IPS DF 6.9 (cell line): ENCODE results near the gene ARSJ.

Source experiments
- DNase-seq: peaks from one replicate; pipeline ENCODE4 v3.0.0-alpha.2; 2013; ENCODE audit warnings: low read depth, low spot score
- H3K27ac ChIP-seq: one replicate; pipeline ENCODE4 v1.5.1; 2013; ENCODE audit warnings: low read length, control low read depth
- H3K27me3 ChIP-seq: 2 replicates; pipeline ENCODE4 v1.6.1; 2013; ENCODE audit warnings: mild to moderate bottlenecking, low read length; ENCODE audit not compliant: control insufficient read depth, insufficient read depth
- H3K36me3 ChIP-seq: 2 replicates; pipeline ENCODE4 v1.6.1; 2013; ENCODE audit warnings: low read length; ENCODE audit not compliant: control insufficient read depth, insufficient read depth
- H3K4me1 ChIP-seq: 2 replicates; pipeline ENCODE4 v1.6.1; 2013; ENCODE audit warnings: low read length; ENCODE audit not compliant: control insufficient read depth, insufficient read depth
- H3K4me3 ChIP-seq: 2 replicates; pipeline ENCODE4 v1.5.1; 2013; ENCODE audit warnings: mild to moderate bottlenecking, low read length
- H3K9me3 ChIP-seq: 2 replicates; pipeline ENCODE4 v1.6.1; 2013; ENCODE audit warnings: low read length, inconsistent platforms; ENCODE audit not compliant: control insufficient read depth, insufficient read depth
- WGBS: extraction: QIAGEN DNeasy Blood & Tissue Kit; methylation state at CpG from one replicate; pipeline ENCODE4 v1.1.7; 2013; ENCODE audit warnings: mixed read lengths, missing lambda C conversion rate; ENCODE audit not compliant: insufficient read length, insufficient coverage; 5-methylcytosine and 5-hydroxymethylcytosine counted together

Gene ARSJ

GRCh38 chr4:113979148-113979904, at the start of gene ARSJ:
ARSJ (minus strand) TSS chr4:113979647; CDS start chr4:113978834, 813 bp downstream.
- DNase-seq = no peak
- peak within 1 kb of the TSS; percentile 50; the same call in 1 of the 2 replicates for H3K4me3 ChIP-seq

GRCh38 chr4:114028071-114028470, 48.6 kb upstream of the ARSJ start:
- Histone ChIP-seq H3K27me3 (no peaks in the 10 kb centered on the region), H3K9me3 (no peaks in the 10 kb centered on the region)

More at GRCh38 chr4:113979148-113979904, at the start of gene ARSJ:
- no CpG with 5 or more reads among the region's 50 CpGs for WGBS
- no peaks in the 10 kb centered on the region for H3K36me3 ChIP-seq
- H3K27me3 ChIP-seq = no peaks in the 10 kb centered on the region
- H3K4me1 ChIP-seq = peaks cover 3% of the 10 kb centered on the region; the same call in 1 of the 2 replicates
- H3K9me3 ChIP-seq = no peaks in the 10 kb centered on the region
- H3K27ac ChIP-seq = no peak within 1 kb of the TSS

GRCh38 chr4:114027596-114027995, 48.1 kb upstream of the ARSJ start:
- DNase-seq = no peak

More at GRCh38 chr4:114028071-114028470, 48.6 kb upstream of the ARSJ start:
- no peak for DNase-seq
- no peaks in the 10 kb centered on the region for H3K36me3 ChIP-seq
- H3K4me1 ChIP-seq = no peaks in the 10 kb centered on the region
- no peak overlapping the region for H3K27ac ChIP-seq
- no peak overlapping the region for H3K4me3 ChIP-seq

GRCh38 chr4:114026447-114026846, 47.0 kb upstream of the ARSJ start:
- no peak for DNase-seq
- no CpG with 5 or more reads among the region's 3 CpGs for whole genome bisulfite sequencing
- Histone ChIP-seq H3K4me1 (no peaks in the 10 kb centered on the region), H3K4me3 (no peak overlapping the region), H3K27me3 (no peaks in the 10 kb centered on the region), H3K9me3 (no peaks in the 10 kb centered on the region), H3K27ac (no peak overlapping the region), H3K36me3 (no peaks in the 10 kb centered on the region)

More at GRCh38 chr4:114027596-114027995, 48.1 kb upstream of the ARSJ start:
- H3K9me3 ChIP-seq = no peaks in the 10 kb centered on the region
- H3K36me3 ChIP-seq = no peaks in the 10 kb centered on the region
- H3K4me1 ChIP-seq = no peaks in the 10 kb centered on the region
- H3K27me3 ChIP-seq = no peaks in the 10 kb centered on the region
- no peak overlapping the region for H3K27ac ChIP-seq
- no peak overlapping the region for H3K4me3 ChIP-seq

- no peak overlapping the region for H3K4me3 ChIP-seq
- no peaks in the 10 kb centered on the region for H3K36me3 ChIP-seq
- H3K4me1 ChIP-seq = no peaks in the 10 kb centered on the region
- no peaks in the 10 kb centered on the region for H3K9me3 ChIP-seq
- H3K27ac ChIP-seq = no peak overlapping the region
- no peak for DNase-seq
- H3K27me3 ChIP-seq = no peaks in the 10 kb centered on the region
- WGBS = 100% methylated on average over 1 of the region's 5 CpGs
Observed at GRCh38 chr4:114025176-114025777, 45.8 kb upstream of the ARSJ start.

GRCh38 chr4:114021451-114021850, 42.0 kb upstream of the ARSJ start:
- no peaks in the 10 kb centered on the region for H3K36me3 ChIP-seq
- H3K9me3 ChIP-seq = no peaks in the 10 kb centered on the region
- no peak overlapping the region for H3K4me3 ChIP-seq
- no CpG with 5 or more reads among the region's 3 CpGs for WGBS
- no peak overlapping the region for H3K27ac ChIP-seq
- no peak for DNase-seq
- no peaks in the 10 kb centered on the region for H3K4me1 ChIP-seq
- no peaks in the 10 kb centered on the region for H3K27me3 ChIP-seq

GRCh38 chr4:114019969-114020358, 40.5 kb upstream of the ARSJ start:
- WGBS = no CpG with 5 or more reads among the region's 1 CpG
- no peaks in the 10 kb centered on the region for H3K9me3 ChIP-seq
- no peaks in the 10 kb centered on the region for H3K36me3 ChIP-seq
- no peak overlapping the region for H3K4me3 ChIP-seq
- H3K27me3 ChIP-seq = no peaks in the 10 kb centered on the region
- no peaks in the 10 kb centered on the region for H3K4me1 ChIP-seq
- H3K27ac ChIP-seq = no peak overlapping the region
- no peak for DNase-seq

- no peaks in the 10 kb centered on the region for H3K27me3 ChIP-seq
- WGBS = no CpG with 5 or more reads among the region's 2 CpGs
- no peak for DNase-seq
- H3K9me3 ChIP-seq = no peaks in the 10 kb centered on the region
- no peaks in the 10 kb centered on the region for H3K36me3 ChIP-seq
- H3K4me3 ChIP-seq = no peak overlapping the region
- H3K4me1 ChIP-seq = no peaks in the 10 kb centered on the region
- no peak overlapping the region for H3K27ac ChIP-seq
Observed at GRCh38 chr4:114019276-114019968, 40.0 kb upstream of the ARSJ start.

GRCh38 chr4:114017120-114017917, 37.9 kb upstream of the ARSJ start:
- Histone ChIP-seq H3K4me3 (no peak overlapping the region), H3K9me3 (no peaks in the 10 kb centered on the region), H3K36me3 (no peaks in the 10 kb centered on the region), H3K4me1 (no peaks in the 10 kb centered on the region), H3K27me3 (no peaks in the 10 kb centered on the region), H3K27ac (no peak overlapping the region)
- WGBS = no CpG with 5 or more reads among the region's 4 CpGs
- DNase-seq = no peak

- Histone ChIP-seq H3K4me3 (no peak overlapping the region), H3K4me1 (no peaks in the 10 kb centered on the region), H3K9me3 (no peaks in the 10 kb centered on the region), H3K36me3 (no peaks in the 10 kb centered on the region), H3K27ac (no peak overlapping the region), H3K27me3 (no peaks in the 10 kb centered on the region)
- WGBS = no CpG with 5 or more reads among the region's 1 CpG
- DNase-seq = no peak
Observed at GRCh38 chr4:114015444-114015899, 36.0 kb upstream of the ARSJ start.
